SH-SY5Y (cell line): Measurements from ENCODE around the gene FANCC.

Source experiments
- GATA2 ChIP-seq: IDR thresholded peaks from 2 replicates; pipeline ENCODE4 v1.6.1; 2011; ENCODE audit warnings: mild to moderate bottlenecking, low read depth, low read length
- GATA3 ChIP-seq: IDR thresholded peaks from 2 replicates; pipeline ENCODE4 v1.6.1; 2011; ENCODE audit warnings: low read depth, mild to moderate bottlenecking, low read length, moderate library complexity

Gene FANCC

DNA sequence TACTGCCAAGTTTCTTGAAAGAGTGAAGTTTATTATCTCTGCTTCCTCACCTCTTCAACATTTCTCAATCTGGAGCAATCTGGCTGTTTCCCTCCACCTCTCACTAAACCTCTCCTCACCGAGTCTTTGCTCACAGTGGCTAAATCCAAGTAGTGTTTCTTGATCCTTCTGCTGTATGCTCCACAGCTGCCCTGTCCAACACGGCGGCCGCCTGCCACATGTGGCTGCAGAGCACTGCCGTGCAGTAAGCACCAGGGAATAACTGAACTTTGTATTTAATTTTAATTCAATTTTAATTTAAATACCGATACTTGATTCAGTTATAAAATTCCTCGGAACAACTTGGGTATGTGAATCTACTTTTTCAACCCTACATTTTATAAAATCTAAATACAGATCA lies 80.2 kb downstream of the FANCC start:
- TF ChIP-seq GATA3, result no peak
- TF ChIP-seq GATA2, result no peak

DNA sequence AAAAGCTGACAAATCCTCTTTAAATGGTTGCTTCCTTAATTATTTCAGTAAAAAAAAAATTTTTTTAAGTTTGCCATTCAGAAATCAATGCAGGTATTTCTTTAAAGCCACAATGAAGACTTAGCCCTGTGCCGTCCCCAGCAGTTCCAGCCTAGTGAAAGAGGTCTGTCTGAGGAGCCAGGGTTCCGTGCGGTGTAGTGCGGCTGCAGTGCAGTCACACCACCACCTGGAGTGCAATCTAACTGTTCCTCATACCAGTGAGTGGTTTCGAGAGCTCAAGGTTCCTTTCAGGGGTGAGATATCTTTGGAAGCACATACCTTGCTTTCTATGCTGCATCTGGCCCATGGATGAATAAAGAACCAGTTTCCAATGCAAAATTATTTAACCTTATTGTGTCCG lies 87.5 kb downstream of the FANCC start:
- no peak for TF ChIP-seq GATA2
- TF ChIP-seq GATA3, result no peak

DNA sequence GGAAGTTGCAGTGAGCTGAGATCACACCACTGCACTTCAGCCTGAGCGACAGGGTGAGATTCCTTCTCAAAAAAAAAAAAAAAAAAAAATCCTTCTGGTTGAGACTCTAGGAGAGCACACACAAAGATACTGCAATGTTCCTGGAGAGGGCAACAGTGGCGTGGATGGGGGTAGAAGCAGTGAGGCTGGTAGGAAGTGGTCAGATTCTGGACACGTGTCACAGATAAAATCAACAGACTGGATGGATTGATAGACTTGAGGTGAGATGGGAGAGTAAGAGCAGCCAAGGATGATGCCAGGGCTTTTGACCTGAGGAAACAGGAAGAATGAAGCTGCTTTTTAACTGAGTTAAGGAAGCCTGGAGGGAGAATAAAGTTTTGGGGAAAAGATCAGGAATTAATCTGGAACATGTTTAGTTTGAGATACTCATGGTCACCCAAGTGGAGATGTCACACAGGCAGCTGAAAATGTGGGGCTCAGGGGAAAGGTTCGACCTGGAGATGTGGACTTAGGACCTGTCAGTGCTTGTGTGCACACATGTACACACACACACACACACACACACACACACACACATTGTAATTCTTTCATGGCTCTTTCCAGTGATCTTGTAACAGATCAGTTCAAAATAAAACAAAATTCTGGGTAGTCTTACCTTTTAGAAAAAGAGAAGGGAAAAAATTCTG lies 88.1 kb downstream of the FANCC start:
- TF ChIP-seq GATA2 (no peak), GATA3 (no peak)

DNA sequence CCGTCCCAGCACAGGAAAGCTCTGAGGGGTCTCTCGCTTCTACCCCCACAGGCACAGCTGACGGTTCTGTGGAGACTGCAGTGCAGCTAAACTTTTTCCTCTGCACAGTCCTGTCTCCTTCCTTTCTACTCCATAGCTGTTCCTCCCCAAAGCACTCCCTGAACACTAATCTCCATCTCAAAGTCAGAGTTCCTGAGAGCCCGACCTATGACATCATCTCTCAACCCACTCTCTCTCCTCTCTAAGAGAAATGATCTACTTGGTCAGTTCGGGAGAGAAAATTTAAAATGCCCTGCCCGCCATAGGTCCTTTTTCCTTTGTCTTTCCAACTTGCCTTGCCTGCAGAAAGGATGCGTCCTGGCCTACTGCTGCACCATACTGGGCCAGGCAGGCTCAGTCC lies 90.6 kb downstream of the FANCC start:
- TF ChIP-seq GATA3 (no peak), GATA2 (no peak)

DNA sequence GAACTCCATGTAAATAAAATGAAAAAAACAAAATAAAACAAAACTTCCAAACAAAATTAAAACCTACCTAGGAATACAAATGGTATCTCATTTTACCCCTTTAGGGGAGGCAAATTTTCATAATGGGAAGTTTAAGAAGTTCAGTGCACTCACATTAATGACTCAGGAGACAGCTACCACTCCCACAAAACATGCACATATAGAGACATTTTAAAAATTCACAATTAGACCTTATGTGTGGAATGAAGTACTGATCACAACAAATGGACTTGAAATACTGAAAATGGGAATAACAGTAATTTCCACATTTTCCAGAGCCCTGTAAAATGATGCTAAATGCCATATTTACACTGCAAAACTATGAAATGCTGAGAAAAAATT lies 91.8 kb downstream of the FANCC start:
- TF ChIP-seq GATA3, result no peak
- no peak for TF ChIP-seq GATA2

DNA sequence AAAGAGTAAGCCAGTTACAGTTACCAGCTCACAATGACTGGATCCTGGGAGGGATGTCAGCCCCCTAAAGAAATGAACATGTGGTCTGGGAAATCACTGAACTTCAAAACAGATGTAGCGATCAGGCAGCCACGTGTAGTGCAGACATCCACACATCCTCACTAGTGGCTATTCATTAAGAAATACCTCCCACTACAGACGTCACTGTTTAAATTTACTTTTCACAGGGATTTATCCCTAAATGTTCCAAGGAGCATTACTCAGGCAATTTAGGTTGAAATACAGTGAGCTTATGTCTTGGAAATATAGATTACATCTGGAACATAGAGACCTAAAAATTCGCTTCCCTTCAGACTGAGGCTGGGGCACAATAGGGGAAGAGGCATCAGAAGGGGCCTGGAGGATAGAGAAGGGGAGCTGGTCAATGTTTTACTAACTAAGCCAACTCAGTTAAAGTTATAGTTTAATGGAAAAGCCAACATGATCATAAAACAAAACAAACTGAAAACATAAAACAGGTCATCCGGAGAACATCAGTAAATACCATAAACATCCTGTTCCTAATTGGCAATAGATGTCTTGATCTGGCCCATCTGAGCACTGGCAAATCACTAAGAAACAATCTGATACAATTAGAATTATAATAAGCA lies 92.3 kb downstream of the FANCC start:
- TF ChIP-seq GATA2, result no peak
- no peak for TF ChIP-seq GATA3

DNA sequence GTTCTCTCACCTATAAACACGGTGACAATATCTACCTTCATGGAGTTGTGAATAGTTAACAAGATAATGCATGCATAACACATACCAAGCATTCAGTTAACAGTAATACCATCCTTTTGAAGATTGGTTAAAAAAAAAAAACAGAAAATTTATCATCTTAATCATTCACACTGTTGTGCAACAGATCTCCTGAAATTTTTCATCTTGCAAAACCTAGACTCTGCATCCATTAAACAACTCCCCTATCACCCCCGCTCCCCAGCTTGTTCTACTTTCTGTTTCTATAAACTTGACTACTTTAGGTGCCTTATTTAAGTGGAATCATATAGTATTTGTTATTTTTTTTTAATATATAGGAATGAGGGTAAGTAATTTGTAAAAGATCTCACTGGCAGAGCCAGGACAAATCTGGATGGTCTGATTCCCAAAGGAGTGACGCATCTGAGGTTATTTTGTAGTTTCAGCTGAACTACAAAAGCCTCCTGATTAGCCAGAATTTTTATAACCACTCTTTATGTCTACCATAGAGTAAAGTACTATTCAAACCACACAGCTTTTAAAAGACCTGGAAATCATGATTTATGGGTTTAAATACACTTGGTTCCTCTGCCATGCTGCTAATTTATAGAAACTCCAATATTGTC lies 93.0 kb downstream of the FANCC start:
- TF ChIP-seq GATA3, result no peak
- TF ChIP-seq GATA2, result no peak

DNA sequence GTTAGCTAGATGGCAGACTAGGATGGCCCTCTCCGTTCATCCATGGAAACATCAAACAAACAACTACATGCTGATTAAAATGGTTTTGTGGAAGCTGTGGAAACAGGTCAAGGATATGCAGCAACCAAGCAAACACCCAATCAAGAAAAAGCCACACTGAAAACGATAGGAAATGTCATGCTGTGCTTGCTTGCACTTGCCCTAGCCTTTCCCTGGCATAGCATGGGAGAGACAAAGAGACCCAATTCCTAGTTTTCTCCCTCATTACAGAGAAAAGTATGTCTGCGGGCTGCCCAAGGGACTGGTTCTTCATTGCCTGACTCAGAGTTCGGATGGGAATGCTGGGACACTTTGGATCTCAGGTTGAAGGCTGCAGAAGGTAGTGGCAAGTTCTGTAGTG lies 98.7 kb downstream of the FANCC start:
- TF ChIP-seq GATA2, result no peak
- TF ChIP-seq GATA3, result no peak

DNA sequence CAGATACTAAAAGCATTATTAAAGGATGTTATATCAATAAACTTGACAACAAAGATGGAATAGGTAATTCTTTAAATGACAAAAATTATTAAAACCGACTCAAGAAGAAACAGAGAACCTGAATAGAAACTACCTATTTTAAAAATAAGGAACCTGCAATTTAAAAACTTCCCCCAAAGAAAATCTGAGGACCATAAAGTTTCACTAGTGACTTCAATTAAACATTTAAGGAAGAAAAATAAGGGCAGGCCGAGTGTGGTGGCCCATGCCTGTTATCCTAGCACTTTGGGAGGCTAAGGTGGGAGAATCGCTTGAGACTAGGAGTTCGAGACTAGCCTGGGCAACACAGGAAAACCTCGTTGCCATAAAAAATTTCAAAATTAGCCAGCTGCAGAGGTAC lies 99.6 kb downstream of the FANCC start:
- TF ChIP-seq GATA2 (no peak), GATA3 (no peak)

DNA sequence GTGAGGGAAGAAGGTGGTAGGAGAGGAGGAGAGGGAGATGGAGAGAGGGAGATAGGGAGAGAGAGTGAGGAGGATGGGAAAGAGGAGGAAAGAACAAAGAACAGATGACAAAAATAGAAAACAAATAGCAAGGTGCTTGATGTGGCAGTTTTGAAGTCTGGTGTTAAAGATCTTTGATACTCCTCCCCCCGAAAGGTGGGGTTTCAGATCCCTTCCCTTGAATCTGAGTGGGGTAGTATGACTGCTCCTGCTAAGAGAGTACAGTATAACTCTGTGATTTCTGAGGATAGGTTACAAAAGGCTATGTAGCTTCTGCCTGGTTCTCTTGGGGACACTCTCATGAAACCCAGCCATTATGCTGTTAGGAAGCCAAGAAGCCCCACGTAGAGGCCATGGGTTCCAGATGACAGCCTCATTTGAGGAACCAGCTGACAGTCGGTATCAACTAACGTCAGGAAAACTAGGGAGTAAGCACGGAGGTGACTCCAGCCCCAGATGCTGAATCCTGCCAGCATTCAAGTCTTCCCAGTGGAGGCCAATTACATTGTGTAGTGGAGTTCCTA lies 102.1 kb downstream of the FANCC start:
- TF ChIP-seq GATA2 (no peak), GATA3 (no peak)

DNA sequence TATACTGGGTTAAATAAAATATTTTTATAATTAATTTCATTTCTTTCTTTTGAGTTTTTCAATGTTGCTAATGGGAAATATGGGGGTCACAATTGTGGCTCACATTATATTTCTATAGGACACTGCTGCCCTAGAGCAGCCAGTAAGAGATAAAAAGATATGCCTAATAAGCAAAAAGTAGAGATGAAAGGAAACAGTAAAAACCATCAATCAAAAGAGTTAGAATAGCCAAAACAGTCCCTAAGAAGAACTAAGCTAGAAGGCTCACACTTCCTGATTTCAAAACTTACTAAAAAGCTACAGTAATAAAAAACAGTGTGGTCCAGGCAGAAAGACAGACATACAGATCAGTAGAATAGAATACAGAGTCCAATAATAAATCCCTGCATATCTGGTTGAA lies 104.4 kb downstream of the FANCC start:
- TF ChIP-seq GATA3, result no peak
- TF ChIP-seq GATA2, result no peak

DNA sequence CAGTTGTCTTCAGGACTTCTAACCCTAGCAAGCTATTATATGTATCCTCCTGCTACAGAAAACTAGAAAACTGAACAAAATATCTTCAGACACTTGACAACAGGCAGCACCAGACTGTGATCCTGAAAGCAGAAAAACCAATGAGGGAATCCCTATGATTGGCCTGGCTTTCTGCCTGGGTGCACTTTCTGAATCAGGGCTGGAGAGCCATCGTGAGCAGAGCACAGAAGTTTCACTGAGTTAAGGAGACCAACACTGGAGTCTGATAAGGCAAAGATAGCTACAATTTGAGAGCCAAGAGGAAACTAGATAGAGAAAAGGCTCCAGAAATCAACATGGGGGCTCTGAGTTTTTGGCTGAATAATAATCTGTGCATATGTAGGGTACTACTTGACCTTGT lies 106.5 kb downstream of the FANCC start:
- no peak for TF ChIP-seq GATA3
- TF ChIP-seq GATA2, result no peak

DNA sequence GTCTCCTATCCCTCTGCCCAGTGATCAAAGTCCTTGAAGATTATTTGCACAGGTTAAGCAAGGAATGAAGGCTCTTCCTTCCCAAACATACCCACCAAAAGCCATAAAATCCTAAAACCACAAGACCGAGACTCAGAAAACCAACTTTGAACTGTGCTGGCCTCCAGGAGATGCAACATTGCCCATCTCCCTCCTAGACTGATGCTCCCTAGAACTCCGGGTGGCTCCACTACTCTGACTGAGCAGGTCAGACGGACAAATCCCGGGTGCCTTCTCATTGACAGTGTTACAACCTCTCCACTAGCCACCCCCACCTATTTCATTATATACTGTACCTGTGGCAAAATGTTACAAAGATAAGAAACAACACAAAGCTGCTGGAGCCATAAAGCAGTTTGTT lies 110.1 kb downstream of the FANCC start:
- TF ChIP-seq GATA2, result no peak
- TF ChIP-seq GATA3, result no peak

DNA sequence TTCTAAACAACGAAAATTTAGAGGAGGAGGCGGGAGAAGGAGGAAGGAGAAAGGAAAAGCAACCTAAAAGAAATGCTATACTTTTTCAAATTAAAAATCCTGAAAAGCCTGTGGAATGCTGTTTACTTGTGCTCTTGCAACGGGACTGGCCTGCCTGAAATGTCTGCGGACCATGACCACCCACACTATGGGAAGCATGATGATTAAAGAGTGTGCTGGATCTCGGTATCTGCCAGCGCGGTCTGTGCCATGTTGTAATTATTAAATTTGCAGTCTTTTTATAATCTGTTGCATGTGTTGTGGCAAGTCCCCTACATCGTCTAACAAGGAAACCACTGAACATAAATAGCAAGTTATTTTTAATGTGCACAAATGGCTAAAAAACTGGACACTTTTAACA lies 111.4 kb downstream of the FANCC start:
- TF ChIP-seq GATA2, result 0 out of 2 replicates have a peak, but pooled peaks have one; percentile 22
- TF ChIP-seq GATA3, result no peak

DNA sequence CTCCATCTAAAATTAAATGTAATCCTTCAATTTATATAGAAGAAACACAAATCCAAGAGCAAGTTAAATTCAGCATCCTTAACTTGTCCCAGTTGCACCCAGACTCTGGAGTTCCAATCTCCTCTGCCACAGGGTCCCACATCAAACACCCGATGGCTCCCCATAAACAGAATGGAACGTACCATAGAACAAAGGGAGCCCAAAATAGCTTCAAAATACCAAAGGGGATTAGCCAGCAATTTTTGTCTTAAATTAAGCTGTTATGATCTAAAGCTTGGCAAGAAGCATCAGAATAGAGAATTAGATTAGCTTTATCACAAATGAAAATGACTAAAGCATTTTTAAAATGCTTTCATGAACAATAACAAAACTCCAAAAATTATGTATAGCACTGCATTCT lies 112.8 kb downstream of the FANCC start:
- TF ChIP-seq GATA2 (no peak), GATA3 (no peak)
